ENCODE measurements around the gene AJAP1.

DNA sequence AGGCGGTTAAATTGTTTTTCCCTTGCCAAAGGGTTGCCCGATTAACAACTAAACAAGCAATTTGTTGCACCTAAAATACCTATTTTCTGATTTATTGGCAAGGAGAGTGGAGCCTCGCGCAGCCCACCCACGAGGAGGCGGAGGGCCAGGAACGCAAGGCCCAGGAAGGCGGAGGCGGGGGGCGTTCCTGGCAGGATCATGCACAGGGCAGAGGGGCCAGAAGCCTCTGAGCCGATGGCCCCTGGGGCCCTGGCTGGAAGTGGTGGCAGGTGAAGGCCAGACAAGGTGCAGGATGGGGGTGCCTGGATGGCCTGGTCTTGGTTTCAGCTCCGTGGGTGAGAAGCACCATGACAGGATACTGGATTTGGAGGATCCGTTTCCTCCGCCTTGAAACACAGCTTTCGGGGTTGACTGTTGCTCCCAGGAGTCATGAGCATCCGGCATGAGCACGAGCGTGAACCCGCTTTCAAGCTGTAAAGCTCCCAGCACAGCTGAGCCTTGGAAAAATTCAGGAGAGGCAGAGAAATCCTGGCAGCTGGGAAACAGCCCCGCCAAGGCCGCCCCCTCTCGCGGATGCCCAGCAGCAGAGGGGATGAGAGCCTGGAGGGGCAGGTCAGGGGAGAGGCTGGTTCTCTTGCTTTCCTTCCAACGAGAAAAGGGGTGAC is 35.0 kb downstream of the AJAP1 start:
- TF ChIP-seq SP1 (IDR thresholded peaks at IDR 0.05) (no peak), BHLHE40 (IDR thresholded peaks at IDR 0.05; ENCODE audit: borderline replicate concordance) (no peak), ZNF384 (IDR thresholded peaks at IDR 0.05) (no peak), FOXA1 (IDR thresholded peaks at IDR 0.05) (no peak), PKNOX1 (IDR thresholded peaks at IDR 0.05) (no peak), FOXK2 (IDR thresholded peaks at IDR 0.05) (no peak), ELF4 (IDR thresholded peaks at IDR 0.05) (no peak), TARDBP (IDR thresholded peaks at IDR 0.05) (no peak), CTBP1 (IDR thresholded peaks at IDR 0.05; ENCODE audit: borderline replicate concordance) (no peak), SUZ12 (IDR thresholded peaks at IDR 0.05) (no peak), FOXM1 (IDR thresholded peaks at IDR 0.05; ENCODE audit: borderline replicate concordance) (no peak)

All from HEK293T (cell line).